Heart left ventricle (tissue), 13 donors: ENCODE results near the gene FAN1.

Experiments used
- POLR2A ChIP-seq, 2 donors: fragments of 450-650 bp; IDR thresholded peaks; one replicate each; pipeline ENCODE4 v1.6.1; 2017; ENCODE audit warnings: antibody characterized with exemption in 2 of 2, mild to moderate bottlenecking in 2 of 2, moderate library complexity in 2 of 2
- TF ChIP-seq, protein P1 (sequence below), 12 donors: fragments of 200-600 bp; sonication (generic) in 4 of 12; IDR thresholded peaks; one replicate each; pipeline versions ENCODE4 v1.5.0 to v1.8.0; 2018 to 2022; ENCODE audit warnings: antibody characterized with exemption in 12 of 12, mild to moderate bottlenecking in 5 of 12
- donor health status: ischemic (EF 13 %, LVEDD 7.1; RV severe dilation, severe dysfunction).
- donor health status: DM: no; HTN: yes; CAD: no.
- donor health status: DM: no; HTN: no; CAD: no.
- donor health status: ischemic (EF 25% LVEDD 6.9; RV normal size, moderate dysfunction).
- donor health status: ischemic (EF 25% LVEDD 5.7; RV mildly dilated, moderate dysfunction).
- donor health status: ischemic (EF 35%, LVEDD 5.7; RV mildly dilated, moderate dysfunction).
- donor health status: nonischemic (EF 11% LVEDD 7.7; RV severe dilation, severe dysfunction).
- donor health status: DM: yes; HTN: yes; CAD: no.
- donor health status: PGD.
- donor health status: ischemic (EF 29% LVEDD 5.4; RV normal size, mild dysfunction).
- donor health status: nonischemic (EF 23%, LVEDD 6.1; RV moderate dilation, normal function).

GRCh38 chr15:30969724-30970123 lies 66.0 kb downstream of the FAN1 start:
- TF ChIP-seq, protein P1, sequence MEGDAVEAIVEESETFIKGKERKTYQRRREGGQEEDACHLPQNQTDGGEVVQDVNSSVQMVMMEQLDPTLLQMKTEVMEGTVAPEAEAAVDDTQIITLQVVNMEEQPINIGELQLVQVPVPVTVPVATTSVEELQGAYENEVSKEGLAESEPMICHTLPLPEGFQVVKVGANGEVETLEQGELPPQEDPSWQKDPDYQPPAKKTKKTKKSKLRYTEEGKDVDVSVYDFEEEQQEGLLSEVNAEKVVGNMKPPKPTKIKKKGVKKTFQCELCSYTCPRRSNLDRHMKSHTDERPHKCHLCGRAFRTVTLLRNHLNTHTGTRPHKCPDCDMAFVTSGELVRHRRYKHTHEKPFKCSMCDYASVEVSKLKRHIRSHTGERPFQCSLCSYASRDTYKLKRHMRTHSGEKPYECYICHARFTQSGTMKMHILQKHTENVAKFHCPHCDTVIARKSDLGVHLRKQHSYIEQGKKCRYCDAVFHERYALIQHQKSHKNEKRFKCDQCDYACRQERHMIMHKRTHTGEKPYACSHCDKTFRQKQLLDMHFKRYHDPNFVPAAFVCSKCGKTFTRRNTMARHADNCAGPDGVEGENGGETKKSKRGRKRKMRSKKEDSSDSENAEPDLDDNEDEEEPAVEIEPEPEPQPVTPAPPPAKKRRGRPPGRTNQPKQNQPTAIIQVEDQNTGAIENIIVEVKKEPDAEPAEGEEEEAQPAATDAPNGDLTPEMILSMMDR (IDR thresholded peaks at IDR 0.05) = no peak
- no peak for TF ChIP-seq POLR2A (IDR thresholded peaks at IDR 0.05)
